ENCODE results near the gene IPO4.
A peak's percentile ranks its signal among the peaks of the same experiment; 100 is the strongest.
"Not testable (repeated sequence)": the region's sequence is repeated elsewhere in the genome, so short reads cannot be mapped to it uniquely, and the experiment has no call there.

IPO4 gene

DNA sequence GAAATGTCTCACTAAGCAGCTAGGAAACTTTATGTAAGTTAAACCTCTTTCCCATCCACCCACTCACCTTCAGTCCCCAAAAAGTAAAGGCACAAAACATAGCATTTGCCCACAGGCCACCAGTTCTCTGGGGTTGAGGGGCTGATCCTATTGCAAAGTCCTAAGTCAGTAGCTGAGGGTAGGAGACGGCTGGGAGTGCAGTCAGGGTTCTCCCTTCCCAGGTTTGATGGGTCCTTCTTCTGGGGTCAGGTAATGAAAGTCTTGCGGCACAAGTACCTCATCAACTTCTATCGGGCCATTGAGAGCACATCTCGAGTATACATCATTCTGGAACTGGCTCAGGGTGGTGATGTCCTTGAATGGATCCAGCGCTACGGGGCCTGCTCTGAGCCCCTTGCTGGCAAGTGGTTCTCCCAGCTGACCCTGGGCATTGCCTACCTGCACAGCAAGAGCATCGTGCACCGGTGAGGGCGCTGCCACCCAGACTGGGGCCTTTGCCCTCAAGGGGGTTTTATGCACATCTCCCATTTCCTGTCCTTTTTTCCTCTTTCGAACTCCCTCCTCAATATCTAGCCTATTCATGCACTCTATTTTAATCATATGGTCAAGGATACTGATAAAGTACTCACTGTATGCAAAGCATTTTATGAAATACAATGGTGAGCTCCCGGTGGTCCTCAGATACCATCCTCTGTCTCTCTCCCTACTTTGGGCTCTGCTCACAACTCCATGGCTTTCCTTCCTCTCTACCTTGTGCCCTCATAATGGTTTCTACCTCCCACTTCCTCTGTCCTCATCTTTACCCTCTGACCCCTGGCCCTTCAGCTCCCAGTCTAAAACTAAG lies 17.9 kb upstream of the IPO4 start:
- Histone ChIP-seq H3K36me3 (peaks cover 61% of the 10 kb centered on the region), H3K27me3 (no peaks in the 10 kb centered on the region), H3K4me1 (ENCODE audit: control insufficient read depth in 1 of 2, insufficient read depth in 1 of 2, low read depth in 1 of 2, low read length in 1 of 2) (no peaks in the 10 kb centered on the region), H3K27ac (no peak overlapping the region), H3K4me3 (ENCODE audit: low read depth in 1 of 2, low read length in 1 of 2) (no peak overlapping the region), H3K9me3 (no peaks in the 10 kb centered on the region)
- TF ChIP-seq, protein P1, sequence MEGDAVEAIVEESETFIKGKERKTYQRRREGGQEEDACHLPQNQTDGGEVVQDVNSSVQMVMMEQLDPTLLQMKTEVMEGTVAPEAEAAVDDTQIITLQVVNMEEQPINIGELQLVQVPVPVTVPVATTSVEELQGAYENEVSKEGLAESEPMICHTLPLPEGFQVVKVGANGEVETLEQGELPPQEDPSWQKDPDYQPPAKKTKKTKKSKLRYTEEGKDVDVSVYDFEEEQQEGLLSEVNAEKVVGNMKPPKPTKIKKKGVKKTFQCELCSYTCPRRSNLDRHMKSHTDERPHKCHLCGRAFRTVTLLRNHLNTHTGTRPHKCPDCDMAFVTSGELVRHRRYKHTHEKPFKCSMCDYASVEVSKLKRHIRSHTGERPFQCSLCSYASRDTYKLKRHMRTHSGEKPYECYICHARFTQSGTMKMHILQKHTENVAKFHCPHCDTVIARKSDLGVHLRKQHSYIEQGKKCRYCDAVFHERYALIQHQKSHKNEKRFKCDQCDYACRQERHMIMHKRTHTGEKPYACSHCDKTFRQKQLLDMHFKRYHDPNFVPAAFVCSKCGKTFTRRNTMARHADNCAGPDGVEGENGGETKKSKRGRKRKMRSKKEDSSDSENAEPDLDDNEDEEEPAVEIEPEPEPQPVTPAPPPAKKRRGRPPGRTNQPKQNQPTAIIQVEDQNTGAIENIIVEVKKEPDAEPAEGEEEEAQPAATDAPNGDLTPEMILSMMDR (IDR thresholded peaks at IDR 0.05), result no peak

DNA sequence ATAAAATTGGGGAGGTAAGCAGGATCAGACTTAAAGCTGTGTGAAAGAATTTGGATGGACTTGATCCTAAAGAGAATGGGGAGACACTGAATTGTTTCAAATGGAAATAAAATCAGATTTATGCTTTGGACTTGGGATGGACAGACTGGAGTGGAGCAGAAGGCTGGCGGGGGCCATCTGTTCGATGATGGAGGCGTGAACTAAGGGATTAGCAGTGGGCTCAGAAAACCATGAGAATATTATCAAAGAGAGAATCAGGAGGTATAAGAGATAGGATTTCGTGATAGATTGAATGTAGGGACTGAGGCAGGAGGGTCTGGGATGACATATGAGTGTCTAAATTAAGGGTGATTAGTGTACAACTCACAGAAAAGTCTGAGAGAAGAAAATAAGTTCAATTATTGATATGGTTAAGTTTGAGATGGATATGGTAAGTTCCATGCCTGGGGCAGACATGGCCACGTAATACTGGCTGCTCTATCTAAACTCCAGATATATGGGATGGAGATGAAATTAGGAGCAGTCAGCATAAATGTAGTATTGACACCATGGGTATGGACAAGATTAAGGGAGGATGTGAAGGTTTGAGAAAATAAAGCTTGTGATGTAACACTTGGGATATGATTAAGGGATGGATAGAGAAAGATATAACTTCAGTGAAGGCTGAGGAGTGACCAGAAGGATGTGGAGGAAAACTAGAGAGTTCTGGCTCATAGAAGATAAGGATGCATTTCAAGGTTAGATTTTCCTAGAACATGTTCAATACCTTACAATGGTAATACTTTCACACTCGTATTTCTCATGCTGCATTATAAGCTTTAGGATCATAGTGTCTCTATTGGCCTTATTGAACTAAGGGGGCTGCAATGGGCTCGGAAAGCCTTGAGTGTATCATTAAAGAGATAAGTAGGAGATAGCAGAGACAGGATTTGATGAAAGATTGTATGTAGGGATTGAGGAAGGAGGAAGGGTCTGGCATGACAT lies 15.8 kb upstream of the IPO4 start:
- no peaks in the 10 kb centered on the region for H3K4me1 ChIP-seq (ENCODE audit: control insufficient read depth in 1 of 2, insufficient read depth in 1 of 2, low read depth in 1 of 2, low read length in 1 of 2)
- peaks cover 46% of the 10 kb centered on the region for H3K36me3 ChIP-seq
- H3K27ac ChIP-seq, result no peak overlapping the region
- TF ChIP-seq, protein P1 (IDR thresholded peaks at IDR 0.05), result no peak
- H3K9me3 ChIP-seq, result no peaks in the 10 kb centered on the region
- H3K4me3 ChIP-seq (ENCODE audit: low read depth in 1 of 2, low read length in 1 of 2), result no peak overlapping the region
- H3K27me3 ChIP-seq, result no peaks in the 10 kb centered on the region

DNA sequence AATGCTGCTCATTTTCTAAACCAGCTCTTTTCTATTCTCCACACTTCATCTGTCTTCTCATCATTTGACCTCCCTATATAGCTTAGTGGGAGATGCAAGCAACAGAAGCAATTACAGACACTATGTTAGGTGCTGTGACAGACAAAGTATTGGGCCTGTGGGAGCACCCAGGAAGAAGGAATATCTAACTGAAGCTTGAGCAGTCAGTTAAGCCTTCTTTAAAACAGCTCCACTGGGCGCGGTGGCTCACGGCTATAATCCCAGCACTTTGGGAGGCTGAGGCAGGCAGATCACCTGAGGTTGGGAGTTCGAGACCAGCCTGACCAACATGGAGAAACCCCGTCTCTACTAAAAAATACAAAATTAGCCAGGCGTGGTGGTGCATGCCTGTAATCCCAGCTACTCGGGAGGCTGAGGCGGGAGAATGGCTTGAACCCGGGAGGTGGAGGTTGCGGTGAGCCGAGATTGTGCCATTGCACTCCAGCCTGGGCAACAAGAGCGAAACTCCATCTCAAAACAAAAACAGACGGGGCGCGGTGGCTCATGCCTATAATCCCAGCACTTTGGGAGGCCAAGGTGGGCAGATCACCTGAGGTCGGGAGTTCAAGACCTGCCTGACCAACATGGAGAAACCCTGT lies 14.8 kb upstream of the IPO4 start:
- H3K4me3 ChIP-seq (ENCODE audit: low read depth in 1 of 2, low read length in 1 of 2); H3K27me3 ChIP-seq; H3K4me1 ChIP-seq (ENCODE audit: control insufficient read depth in 1 of 2, insufficient read depth in 1 of 2, low read depth in 1 of 2, low read length in 1 of 2); H3K9me3 ChIP-seq; H3K27ac ChIP-seq: not testable (repeated sequence)
- H3K36me3 ChIP-seq, result peaks cover 37% of the 10 kb centered on the region

DNA sequence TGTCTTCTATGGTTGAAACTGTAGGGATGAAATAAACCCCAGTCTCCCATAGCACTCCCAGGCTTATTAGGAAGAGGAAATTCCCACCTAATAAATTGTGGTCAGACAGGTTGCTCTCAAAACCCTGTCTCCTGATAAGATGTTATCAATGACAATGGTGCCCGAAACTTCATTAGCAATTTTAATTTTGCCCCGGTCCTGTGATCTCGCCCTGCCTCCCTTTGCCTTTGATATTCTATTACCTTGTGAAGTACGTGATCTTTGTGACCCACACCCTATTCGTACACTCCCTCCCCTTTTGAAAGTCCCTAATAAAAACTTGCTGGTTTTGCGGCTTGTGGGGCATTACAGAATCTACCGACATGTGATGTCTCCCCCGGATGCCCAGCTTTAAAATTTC lies 13.9 kb upstream of the IPO4 start:
- H3K27me3 ChIP-seq; H3K27ac ChIP-seq; H3K9me3 ChIP-seq; H3K4me1 ChIP-seq (ENCODE audit: control insufficient read depth in 1 of 2, insufficient read depth in 1 of 2, low read depth in 1 of 2, low read length in 1 of 2); H3K4me3 ChIP-seq (ENCODE audit: low read depth in 1 of 2, low read length in 1 of 2): not testable (repeated sequence)
- H3K36me3 ChIP-seq, result peaks cover 29% of the 10 kb centered on the region

DNA sequence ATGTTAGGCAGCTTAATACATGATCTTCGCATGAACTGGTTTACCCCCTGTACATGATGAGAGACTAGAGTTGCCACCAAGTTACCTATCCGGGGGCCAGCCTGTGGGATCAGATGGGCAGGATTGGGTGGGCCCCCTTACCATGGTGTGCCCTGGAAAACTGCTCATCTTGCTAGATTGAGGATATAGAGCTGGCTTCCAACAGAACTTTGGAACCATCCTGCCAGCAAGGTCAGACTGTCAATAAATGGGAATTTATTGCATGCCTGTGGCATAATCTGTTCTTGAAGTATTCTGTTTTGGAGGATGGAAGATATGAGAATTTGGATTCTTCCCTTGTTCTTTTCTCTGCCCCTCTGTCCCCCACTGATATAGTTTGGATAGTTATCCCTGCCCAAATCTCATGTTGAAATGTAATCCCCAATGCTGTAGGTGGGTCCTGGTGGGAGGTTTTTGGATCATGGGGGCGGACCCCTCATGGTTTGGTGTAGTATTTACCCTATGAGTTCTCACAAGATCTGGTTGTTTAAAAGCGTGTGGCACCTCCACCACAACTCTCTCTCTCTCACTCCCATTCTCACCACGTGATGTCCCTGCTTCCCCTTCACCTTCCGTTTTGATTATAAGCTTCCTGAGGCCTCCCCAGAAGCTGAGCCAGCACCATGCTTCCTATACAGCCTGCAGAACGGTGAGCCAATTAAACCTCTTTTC lies 10.4 kb upstream of the IPO4 start:
- H3K36me3 ChIP-seq, result peaks cover 9% of the 10 kb centered on the region
- H3K27ac ChIP-seq, result peak overlapping the region; percentile 33
- H3K4me1 ChIP-seq (ENCODE audit: control insufficient read depth in 1 of 2, insufficient read depth in 1 of 2, low read depth in 1 of 2, low read length in 1 of 2), result peaks cover 30 to 35% of the 10 kb centered on the region in 2 experiments
- H3K9me3 ChIP-seq, result no peaks in the 10 kb centered on the region
- H3K27me3 ChIP-seq, result no peaks in the 10 kb centered on the region
- TF ChIP-seq, protein P1 (IDR thresholded peaks at IDR 0.05), result no peak
- H3K4me3 ChIP-seq (ENCODE audit: low read depth in 1 of 2, low read length in 1 of 2), result no peak overlapping the region

DNA sequence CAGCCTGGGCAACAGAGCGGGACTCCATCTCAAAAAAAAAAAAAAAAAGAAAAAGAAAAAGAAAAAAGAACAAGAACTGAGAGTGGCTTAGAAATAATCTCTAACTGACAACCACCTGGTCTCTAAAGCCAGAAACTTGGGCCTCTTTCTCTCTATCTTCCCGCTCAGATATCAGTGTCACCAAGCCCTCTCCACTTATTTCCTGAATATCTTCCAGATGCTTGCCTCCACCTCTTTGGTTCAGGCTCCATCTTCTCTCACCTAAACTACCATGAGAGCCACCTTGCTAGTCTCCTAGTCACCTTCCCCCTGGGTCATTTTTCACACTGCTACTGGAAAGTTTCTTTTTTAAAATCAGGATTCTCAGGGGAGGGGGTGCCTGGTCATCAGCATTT lies 8.4 kb upstream of the IPO4 start:
- Histone ChIP-seq H3K4me1 (ENCODE audit: control insufficient read depth in 1 of 2, insufficient read depth in 1 of 2, low read depth in 1 of 2, low read length in 1 of 2) (peaks cover 30 to 36% of the 10 kb centered on the region in 2 experiments), H3K4me3 (ENCODE audit: low read depth in 1 of 2, low read length in 1 of 2) (peak overlapping the region in 1 of 2 experiments; percentile 93), H3K27me3 (no peaks in the 10 kb centered on the region), H3K36me3 (peaks cover 18% of the 10 kb centered on the region), H3K9me3 (no peaks in the 10 kb centered on the region), H3K27ac (peak overlapping the region; percentile 97)
- TF ChIP-seq, protein P1 (IDR thresholded peaks at IDR 0.05), result no peak
